T-helper 1 cell treated with Interleukin-12 subunit alpha and Interleukin-12 subunit beta and Interleukin-4 antibody, amounts not matched to agents 30 ng/mL and 1 ng/mL, for 36 hours (primary cell): Measurements from ENCODE around the gene GSTO2. TPM values are rescaled to one million over a fixed set of nuclear protein-coding genes. Genes with fewer than 3 reads are reported as not detected.

Experiments used
- intact Hi-C: fragments of 100-400 bp; cut with micrococcal nuclease; formaldehyde crosslinking; loops from one replicate; pipeline ENCODE4 v1.15.1; 2024
- total RNA-seq: library from RNA; stranded (reverse); gene quantifications from 2 replicates; pipeline ENCODE4 v1.2.3, GENCODE V29; 2022

The GSTO2 gene
- total RNA-seq, 1 donor from 2014 or later = 1.4 TPM

DNA sequence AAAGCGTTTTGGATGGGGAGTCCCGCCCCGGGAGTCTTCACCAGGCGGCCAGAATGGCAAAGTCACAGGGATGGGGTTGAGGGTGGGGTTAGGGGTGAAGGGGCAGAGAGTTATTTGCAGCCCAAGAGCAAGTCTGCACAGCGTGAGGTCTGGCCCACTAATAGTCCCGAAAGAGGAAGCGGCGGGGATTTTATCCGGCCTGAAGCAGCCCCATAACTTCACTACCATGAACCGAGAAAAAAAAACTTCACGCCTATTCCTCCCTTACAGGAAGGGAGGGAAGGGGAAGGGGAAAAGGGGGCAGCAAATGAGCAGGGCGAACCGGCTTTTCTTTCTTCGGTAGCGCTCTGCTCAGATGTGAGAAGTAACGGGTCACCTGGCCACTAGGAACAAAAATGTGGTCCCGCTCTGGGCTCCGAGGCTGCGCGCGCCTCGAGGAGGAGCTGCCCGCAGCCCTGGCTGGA, 68.6 kb downstream of the GSTO2 start:
- intact Hi-C loops = loop anchor here (5.0 kb wide), 1 partner anchor 420 kb away; the partner anchor contains the start of gene STN1

DNA sequence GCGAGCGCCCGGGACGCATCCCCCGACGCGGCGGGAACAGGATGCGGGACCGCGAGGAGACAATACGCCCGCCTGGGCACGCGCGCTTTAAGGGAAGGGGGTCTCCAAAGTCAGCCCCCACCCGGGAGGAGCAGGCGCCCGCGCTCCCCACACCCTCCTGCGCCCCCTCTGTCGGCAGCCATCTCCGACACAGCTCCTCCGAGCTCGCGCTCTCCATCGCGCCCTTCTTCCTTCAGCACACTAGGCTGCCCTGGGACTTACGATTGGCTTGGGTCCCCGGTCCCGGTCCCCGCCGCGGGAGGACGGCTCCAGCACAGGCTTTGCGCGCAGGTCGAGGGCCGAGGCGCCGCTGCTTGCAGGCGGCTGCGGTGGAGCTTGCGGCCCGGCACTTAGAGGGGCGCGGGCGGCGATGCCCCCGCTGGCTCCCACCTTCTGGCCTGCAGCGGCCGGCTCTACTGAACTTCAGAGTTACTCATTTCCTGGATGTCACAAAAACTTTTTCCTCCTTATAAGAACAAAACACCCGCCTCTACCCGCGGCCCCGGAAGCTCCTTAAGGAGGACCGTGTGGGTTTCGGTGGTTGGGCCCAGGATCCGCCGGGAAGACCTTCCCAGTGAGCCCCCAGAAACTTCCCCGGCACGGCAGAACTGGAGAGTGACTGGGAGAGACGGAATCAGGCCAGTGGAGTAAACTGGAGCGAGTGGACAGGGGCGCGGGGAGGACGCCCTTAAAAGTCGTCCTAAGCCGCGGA, 69.2 kb downstream of the GSTO2 start, which contains the start of gene ITPRIP:
ITPRIP (minus strand) TSS at position 481 of the 751 bp plus-strand sequence. CDS start 22,414 bp downstream, outside the sequence.
- intact Hi-C loops = loop anchor here (1.0 to 5.0 kb wide), 9 partner anchors 8 to 421 kb away; partner anchors contain the start of genes CFAP43, GSTO2 and STN1

DNA sequence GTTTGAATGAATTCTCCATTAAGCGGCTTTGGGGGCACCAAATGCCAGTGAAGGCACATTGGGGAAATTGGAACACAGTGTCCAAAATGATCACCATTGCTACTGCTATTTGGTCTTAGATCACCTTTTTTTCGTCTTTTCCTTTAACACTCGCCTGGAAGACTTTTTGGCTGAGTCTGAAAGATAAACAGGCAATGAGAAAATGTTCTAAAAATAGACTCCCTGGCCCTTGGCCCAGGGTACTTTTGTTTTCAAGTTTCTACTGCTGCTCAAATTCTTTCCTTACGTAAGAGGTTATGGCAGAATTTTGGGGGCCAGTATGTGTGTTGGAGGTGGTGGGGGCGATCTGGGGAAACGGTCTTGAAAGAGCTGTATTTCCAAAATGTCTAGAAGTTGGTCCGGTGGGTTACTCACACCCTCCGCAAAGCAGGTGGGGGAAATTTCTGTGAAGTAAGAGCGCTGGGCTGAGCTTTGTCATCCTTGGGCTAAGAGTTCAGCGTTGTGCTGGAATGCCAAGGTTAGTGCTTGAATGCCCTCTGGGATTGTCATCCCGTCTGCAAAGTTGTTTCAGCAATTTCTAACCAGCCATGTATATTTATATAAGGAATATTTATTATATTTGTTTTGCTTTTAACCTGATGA, 70.6 kb downstream of the GSTO2 start:
- intact Hi-C loops = loop anchor here (2.0 to 5.0 kb wide), 2 partner anchors 17 to 422 kb away; partner anchors contain the start of gene STN1

DNA sequence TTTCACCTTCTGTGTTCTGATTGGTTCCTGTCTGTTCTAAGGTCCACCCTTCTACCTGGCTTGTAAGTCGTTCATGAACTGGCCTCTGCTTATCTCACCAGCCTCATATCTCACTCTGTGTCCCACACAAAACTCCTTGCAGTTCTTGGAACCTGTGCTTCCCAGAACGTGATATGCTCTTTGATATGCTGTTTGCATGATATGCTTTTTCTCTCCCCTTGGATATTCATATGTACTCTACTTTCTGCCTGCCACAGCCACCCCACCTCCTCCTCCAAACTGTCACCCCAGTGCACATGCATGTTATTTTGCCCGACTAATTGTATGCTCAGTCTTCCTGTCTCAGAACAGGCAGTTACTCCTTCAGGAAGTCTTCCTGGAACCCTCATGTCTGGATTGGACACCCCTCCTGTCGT, 71.1 kb downstream of the GSTO2 start:
- intact Hi-C loops = no loop called here

DNA sequence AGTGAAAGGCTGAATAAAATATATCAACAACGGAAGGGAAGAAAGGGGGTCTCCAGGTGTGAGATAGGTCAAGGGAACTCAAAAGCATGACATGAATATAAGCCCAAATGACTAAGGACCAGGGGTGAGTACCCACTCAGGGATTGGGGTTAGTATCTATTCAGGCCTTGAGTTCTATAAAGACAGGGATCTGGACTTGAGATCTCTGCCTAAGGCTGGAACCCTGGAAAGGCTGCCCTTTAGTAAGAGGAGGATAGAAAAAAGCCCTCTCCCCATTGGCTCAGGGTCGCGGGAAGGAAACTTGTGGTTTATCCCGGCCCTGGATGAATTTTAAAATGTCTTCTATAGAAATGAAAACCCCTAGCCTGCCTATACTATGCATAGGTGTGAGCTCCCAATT, 71.7 kb downstream of the GSTO2 start:
- intact Hi-C loops = no loop called here

DNA sequence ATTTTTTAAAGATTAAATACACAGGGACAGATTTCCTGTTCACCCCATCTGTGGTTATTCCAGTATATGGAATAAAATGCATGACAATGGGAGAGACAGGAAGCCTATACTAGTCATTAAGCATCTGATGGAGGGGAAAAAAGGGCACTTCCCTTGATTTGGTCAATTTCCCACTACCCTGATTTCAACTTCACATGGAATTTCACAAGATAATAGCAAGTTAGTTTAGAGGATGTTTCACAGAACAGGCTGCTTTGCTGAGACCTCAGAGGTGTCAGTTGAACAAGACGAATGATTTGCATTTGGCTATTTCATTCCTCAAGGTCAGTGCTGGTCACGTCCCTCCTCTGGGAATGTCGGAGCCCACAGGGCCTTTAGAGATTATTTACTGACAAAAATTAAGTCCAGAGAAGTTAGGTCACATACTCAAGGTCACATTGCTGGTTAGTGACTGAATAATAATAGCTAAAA, 74.0 kb downstream of the GSTO2 start:
- intact Hi-C loops = no loop called here

DNA sequence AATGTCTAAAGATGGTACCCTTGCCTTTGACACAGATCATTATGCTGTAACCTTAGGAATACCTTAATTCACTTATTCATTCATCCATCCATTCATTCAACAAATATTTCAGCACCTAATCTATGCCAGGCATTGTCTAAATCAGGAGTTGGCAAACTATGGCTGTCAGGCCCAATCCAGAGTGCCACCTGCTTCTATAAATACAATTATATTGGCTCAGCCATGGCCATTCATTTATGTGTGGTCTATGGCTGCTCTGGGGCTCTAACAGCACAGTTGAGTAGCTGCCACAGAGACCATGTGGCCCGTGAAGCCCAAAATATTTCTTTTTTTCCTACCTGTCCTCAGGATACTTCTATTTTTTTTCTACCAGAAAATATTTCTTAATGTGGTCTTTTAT, 75.2 kb downstream of the GSTO2 start:
- intact Hi-C loops = no loop called here

DNA sequence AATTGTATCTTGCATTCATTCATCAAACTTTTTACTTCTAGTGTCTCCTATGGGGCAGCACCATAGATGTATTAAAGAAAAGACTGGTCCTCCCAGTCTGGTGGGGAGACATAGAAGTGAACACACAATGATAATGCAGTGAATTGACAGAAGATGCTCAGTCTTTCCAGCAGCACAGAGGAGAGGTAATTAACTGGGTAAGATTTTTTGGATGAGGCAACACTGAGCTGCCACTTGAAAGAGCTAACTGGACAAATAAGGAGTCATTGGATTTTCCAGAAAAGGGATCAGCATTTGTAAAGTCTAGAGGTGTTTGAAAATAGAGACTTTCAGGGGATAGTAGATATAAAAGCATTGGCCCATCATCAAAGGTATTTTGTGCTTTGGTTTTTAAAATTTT, 76.5 kb downstream of the GSTO2 start:
- intact Hi-C loops = no loop called here

DNA sequence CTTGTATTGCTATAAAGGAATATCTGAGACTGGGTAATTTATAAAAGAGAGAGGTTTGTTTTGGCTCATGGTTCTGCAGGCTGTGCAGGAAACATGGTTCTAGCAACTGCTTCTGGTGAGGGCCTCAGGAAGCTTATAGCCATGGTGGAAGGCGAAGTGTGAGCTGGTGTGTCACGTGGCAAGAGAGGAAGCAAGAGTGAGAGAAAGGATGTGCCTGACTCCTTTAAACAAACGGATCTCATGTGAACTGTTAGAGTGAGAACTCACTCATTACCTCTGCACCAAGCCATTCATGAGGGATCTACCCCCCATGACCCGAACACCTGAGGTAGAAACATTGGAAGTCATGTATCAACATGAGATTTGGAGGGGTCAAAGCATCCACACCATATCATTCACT, 77.0 kb downstream of the GSTO2 start:
- intact Hi-C loops = loop anchor here (1.0 kb wide), 1 partner anchor 8 kb away; the partner anchor contains the start of gene ITPRIP

DNA sequence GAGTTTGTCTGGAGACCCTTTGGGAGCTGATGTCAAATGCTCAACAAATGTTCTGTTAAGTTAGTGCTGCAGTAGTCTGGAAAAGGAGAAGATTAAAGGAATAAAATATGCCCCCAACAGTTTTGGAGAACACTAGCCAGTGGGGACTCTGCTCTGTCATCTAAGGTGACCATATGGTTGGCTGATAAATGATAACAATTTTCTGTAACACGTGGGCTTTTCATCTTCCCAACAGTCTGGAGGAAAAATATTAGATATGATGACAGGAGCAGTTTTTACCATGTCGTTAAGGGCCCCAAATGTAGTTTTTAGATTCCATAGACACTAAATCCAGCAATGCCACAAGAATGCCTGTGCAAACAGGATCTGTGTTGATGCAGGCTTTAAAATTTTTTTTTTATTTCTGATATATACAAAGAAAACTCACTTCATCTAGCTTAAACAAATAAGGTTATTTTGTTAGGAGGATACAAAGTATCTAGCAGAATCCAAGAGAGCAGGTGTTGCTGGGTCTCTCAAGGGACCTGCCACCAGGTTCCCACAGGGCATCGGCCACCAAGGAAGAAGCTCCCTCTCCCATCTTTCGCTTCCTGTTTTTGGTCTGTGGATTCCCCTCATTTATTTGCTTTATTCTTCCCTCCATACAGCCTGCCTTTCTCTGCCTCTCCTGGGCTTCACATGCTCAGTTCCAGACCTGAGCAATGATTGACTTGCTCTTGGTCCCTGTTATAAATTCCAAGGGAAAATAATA, 78.5 kb downstream of the GSTO2 start:
- intact Hi-C loops = no loop called here

DNA sequence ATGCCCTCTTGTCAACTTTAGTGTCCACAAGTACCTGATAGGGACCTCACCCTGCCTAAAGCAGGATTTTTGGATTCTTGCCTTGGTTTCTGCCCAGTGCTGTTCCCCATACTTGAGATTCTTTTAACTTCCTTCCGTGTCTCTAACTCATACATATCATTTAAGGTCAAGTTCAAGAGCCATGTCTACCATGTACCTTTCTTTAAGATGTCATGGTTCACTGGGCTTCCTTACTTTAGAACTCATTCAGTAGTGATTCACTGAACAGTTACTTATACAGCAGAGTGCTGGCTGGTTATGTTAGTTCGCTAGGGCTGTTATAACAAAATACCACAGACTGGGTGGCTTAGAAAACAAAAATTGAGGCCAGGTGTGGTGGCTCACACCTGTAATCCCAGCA, 79.6 kb downstream of the GSTO2 start:
- intact Hi-C loops = no loop called here

DNA sequence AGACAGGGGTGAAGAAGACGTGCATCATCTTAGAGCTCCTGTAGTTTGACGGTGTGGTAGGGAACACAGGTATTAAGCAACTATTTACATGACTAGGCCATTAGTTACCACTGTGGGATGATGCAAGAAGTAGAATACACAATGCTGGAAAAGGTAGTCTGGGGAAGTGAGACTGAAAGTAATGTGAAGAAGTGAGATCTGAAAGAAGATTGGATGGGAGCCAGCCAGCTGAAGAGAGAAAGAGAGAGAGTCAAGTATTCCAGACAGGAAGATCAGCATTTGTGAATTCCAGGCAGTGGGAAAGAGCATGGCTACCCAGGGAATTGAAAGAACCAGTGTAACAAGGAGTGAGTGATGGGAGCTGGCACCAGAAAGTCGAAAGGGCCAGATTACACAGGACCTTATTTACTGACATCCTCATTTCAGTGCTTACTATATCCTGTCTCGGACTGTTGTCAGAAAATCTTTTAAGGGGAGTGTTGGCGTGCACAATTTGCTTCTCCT, 80.7 kb downstream of the GSTO2 start:
- intact Hi-C loops = loop anchor here (1.0 to 10.0 kb wide), 7 partner anchors 11 to 655 kb away; partner anchors contain the start of gene ITPRIP

DNA sequence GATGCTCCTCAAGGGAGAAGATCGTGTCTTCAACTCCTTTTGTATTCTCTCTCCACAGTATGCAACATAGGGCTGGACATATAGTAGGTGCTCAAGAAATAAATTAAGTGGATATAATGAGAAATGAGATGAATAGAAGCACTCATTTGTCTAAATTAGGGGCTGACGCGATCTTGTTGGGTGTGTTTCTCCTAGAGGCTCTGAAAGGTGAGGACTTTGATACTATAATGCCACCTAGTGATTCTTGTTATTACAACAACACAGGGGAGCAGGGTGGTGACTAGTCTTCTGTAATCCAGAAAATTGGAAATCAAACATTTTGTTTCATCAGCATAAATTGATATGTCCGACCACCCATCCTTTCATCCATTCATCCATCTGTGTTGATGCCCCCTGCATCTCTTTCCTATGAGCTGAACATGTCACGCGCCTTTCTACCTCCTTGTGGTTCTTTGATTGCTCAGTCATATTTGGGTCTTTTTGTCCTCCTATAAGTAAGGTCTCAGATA, 81.2 kb downstream of the GSTO2 start:
- intact Hi-C loops = loop anchor here (1.0 to 10.0 kb wide), 7 partner anchors 12 to 655 kb away; partner anchors contain the start of gene ITPRIP

DNA sequence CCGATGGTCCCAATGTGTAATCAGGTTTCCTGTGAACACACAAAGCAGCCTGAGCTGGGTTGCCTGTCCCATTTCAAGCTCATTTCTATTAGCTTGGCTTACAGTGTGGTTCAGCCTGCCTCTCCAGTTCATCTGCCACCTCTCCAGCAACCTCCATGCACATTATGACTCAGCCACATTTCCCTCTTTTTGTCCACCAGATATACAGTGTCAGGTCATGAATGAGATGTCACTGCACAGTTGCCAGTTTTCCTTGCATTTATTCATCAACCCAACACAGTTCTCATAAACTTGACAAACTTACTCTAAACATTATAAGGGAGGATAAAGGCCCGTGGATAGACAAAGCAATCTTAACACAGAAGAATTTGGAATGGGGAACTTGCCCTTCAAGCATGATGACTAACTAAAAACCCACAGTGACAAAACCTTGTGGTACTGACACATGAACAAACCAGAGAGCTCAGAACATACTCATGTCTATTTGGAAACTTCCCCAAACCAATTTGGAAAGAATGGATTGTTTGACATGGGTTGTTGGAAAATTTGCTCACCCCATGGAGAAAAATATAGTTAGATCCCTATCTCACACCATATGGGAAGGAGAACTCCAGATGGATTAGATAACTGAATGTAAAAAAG, 82.2 kb downstream of the GSTO2 start:
- intact Hi-C loops = loop anchor here (5.0 to 10.0 kb wide), 3 partner anchors 369 to 656 kb away; no protein-coding TSS in a partner anchor

DNA sequence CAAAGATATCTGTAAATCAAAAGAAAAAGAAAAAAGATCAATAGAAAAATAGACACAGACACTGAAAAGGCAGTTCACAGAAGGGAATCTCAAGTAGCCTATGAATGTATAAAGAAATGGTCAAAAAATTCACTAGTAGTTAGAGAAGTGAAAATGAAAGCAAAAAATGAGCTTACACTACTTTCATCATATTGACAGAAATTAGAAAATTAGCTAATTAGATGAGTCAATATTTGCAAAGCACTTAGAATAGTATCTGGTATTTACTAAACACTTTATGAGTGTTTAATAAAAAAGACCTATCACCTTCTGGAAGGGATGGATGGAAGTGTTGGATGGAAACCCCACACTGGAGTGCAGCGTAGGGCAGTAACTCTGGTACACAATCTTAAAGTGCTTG, 82.9 kb downstream of the GSTO2 start:
- intact Hi-C loops = loop anchor here (5.0 to 10.0 kb wide), 3 partner anchors 370 to 657 kb away; no protein-coding TSS in a partner anchor

DNA sequence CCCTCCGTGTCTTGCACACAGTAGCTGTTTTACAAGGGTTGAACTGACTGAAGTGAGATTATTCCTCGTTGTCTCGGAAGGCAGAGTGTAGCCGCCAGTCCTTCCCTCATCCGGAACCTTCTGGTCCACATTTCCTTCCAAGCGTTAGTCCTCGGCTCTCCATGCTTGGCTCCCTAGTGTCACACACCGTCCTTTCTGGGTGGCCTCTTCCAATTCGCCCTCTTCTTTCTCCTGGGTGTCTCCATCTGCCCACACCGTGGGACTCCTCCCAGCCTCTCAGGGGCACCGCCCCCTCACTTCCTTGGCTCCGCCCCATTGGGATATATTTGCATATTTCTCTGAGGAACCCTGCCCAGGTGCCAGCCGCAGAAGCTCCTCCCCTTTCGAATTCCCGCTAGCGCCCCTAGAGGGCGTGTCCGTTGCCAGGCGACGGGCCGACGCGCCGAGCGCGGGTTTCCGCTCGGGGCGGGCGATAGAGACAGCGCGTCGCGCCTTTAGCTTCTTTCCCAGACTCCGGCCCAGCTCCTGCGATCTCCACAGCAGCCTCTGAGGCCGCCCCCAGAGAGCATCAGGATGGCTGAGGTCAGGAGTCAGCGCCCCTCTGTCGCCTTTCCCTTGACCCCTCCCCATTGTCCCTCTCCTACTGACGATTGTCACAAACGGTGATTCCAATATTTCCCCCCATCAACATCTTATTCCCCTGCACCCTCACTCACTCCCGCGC, 84.5 kb downstream of the GSTO2 start, which contains the start of gene CFAP58:
CFAP58 (plus strand) TSS at position 509 of the 724 bp plus-strand sequence; CDS start at position 574, 65 bp downstream.
- intact Hi-C loops = loop anchor here (1.0 to 10.0 kb wide), 10 partner anchors 24 to 659 kb away; partner anchors contain the start of genes CFAP43, GSTO2, SFR1 and STN1
